Dermis microvascular lymphatic vessel endothelial cell (primary cell): ENCODE data around the gene POLR3K. TPM values are rescaled to one million over a fixed set of nuclear protein-coding genes. Genes with fewer than 3 reads are reported as not detected.

Source experiments
- DNase-seq, 2 donors: peaks; one replicate each; pipeline versions ENCODE4 v3.0.0 to v3.0.0-alpha.2; 2010; ENCODE audit warnings: low read depth in 2 of 2
- total RNA-seq: library from RNA; depleted of rRNA; stranded (reverse); fragments of >200 nt; gene quantifications from 2 replicates; pipeline ENCODE4 v1.2.1, GENCODE V29; 2014

Gene POLR3K
- total RNA-seq, 1 donor from 2014 or later, result 4.9 TPM

DNA sequence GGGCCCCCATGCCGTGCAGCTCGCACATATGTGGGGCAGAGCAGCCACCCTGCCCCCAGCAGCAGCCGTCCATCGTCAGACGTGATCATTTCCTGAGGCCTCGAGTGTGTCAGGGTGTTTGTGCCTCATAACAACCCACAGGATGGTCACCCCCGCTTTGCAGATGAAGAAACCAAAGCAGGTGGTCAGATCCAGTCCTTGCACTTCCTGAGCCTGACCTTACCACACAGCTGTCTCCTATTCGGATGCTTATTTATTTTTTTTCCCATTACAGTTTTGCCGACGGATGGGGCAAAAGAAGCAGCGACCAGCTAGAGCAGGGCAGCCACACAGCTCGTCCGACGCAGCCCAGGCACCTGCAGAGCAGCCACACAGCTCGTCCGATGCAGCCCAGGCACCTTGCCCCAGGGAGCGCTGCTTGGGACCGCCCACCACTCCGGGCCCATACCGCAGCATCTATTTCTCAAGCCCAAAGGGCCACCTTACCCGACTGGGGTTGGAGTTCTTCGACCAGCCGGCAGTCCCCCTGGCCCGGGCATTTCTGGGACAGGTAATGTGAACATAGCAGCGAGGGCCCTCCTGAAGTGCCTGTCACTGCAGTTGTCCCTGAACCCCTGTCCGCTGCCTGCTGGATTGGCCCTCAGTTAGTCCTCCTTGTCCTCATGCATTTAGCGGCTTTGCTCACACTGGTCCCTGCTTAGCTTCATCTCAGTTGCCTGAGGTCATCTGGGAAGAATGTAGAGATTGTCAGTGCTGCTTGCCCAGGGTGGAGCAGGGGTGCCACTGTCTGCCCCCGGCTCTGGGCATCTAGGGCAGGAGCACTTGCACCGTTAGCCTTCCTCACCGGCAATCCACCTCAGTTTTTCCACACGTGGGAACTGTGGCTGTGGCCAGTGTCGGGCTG lies 26.0 kb upstream of the POLR3K start:
- peak; percentile 65 to 77 for DNase-seq

GRCh38 chr16:78444-79150 lies 25.2 kb upstream of the POLR3K start:
- peak in 1 of 2 donors; percentile 53 for DNase-seq

DNA sequence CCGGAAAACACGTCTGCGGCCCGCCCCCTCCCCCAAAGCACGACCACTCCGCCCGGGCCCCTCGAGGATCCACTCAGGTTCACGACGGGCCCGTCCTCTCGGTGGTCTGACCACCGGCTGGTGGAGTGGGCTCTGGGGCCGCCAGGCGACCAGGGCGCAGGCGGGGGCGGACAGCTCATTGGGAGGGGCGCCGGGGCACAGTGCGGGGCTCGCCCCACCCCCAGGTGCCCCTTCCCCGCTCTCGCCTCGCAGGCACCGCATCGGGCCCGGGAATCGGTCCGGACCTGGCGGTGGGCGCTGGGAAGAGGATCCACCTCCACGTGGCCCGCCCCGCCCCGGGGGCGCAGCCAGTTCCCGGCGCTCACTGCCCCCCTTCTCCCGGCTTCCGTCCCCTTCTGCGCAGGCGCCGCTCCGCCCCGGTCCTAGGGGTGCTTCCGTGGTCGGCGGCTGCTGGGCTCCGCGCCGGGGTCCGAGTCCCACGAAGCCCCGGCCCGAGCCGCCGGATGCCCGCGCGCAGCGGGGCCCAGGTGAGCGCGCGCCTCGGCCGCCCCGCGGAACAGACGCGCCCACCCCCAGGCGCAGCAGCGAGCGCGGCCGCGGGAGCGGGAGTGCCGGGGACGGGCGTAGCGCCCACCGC lies 24.5 kb upstream of the POLR3K start, which contains the start of gene MPG:
TSS of gene MPG (plus strand) at position 419 of the 637 bp plus-strand sequence. CDS start at position 504, 85 bp downstream.
- peak in 1 of 2 donors; percentile 86 for DNase-seq

DNA sequence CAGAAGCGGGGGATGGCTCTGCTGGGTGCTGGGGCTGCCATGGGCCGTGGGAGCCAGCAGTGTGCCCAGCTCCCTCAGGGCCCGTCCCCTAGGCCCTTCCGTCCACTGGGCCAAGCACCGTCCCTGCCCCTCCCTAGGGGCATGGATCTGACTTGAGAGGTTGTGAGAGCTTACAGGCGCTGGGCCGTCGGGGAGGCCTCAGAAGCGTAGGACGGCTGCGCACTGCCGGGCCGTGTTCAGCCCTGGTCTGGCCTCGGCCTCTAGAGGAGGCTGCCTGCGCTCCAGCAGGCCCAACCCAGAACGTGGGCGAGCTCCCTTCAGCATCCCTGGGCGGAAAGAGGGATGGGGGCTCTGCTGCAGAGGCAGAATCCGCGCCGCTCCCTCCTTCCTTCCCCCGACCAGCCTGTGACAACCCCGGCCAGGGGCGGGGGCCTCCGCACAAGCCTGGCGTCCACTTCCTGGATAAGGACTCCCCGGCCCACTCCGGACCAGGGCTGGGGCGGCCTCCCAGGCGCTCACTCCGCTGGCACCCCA lies 23.9 kb upstream of the POLR3K start:
- DNase-seq, result peak in 1 of 2 donors; percentile 67

DNA sequence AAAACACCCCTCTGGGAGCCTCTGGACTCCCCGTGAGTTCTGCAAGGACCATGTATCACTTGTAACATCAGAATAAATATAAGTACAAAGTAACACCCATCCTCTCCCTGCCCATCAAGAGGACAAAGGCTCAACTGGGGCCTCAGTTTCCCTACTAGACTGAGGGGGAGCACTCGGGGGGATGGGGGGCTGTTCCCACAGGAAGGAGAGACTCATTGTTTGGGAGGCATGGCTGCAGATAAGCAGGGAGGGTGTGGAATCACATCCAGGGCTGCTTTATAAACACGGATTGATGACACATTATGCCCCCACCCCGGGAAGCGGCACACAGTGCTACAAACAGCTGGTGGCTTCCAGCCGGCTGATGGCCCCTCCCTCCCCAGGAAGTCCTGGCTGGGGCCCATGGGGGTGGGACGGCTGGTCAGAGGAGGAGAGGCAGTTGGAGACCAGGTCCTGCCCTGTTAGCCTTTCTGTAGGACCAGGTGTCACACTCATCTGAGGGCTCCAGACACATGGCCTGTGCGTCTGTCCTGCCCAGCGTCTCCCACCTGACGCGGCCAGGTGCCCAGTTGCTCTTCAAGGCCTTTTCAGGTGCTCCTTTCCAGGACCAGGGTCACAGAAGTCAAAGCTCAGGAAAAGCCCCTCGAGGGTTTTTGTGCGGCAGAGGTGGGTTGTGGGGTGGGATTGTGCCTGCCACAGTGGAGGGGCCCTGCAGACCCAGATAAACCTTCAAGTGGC lies 23.3 kb upstream of the POLR3K start:
- peak; percentile 58 to 90 for DNase-seq

GRCh38 chr16:75580-76501 lies 22.4 kb upstream of the POLR3K start:
- DNase-seq, result peak in 1 of 2 donors; percentile 68

GRCh38 chr16:74747-75334 lies 21.4 kb upstream of the POLR3K start:
- DNase-seq, result no peak

DNA sequence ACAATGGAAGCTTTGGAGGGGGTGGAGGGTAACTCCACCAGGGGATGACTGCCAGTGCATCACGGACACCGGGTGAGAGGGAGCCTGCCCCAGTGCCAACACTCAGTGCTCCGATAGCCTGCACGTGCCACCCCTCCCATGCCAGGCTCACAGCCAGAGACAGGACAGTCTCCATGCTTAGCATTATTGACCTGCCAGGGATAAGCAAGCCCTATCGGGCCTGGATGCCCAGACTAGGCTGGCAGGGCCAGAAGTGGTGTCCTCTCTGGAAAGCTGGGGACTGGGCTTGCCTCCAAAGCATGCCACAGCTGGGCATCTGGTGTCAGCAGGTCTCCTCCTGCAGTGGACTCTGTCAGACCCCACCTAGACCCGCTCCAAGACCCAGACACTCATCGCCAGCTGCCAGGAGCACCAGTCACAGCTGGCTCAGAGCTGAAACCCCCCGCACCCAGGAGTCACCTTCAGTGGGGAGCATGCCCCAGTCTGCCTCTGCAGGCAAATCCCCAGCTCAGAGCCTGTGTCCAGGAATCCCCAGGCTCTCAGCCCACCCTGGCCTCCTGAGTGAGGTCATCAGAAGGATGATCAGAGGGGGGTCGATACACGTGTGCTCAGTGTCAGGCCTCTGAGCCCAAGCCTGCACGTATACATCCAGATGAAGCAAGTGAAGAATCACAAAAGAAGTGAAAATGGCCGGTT lies 20.8 kb upstream of the POLR3K start:
- no peak for DNase-seq

DNA sequence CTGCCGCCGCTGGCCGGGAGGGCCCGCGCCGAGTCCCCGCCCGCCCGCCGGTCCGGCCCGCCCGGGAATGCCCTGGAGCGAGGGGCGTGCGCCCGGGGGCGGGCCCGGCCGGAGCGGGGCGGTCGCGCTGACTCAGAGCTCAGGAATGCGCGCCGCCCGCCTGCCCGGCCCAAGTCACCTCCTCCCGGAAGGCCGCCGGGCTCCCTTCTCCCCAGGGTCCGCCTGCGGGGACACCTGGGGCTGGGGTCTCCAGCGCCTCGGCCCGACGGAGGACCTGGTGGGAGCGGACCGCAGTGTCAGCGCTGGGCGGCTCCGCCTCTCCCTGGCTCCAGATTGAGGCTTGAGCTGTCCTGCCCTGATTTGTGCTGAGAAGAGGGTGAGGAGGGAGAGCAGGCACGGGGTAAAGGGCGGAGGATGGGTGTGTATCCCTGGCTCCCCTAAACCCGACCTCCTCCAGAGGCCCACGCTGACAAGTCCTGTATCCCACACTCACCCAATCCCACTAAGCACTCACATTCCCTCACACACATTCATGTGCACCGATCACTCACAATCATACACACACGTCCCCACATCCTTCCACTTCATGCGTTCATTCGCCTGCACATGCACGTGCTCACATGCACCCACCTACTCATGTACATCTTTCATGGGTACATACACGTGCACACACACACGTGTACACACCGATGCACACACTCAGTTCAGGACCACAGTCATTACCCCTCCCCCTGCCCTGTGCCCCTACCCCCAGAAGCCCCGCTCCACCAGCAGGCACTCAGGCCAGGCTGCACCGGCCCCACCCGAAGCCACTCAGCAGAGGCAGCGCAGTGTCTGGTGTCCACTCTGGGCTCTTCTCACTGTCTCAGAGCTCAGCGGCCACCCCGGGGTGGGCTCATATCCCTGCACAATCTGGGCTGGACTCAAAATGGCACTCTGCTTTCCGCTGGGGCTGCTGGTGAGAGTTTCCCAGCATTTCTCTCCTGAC lies 19.4 kb upstream of the POLR3K start, which contains the start of gene RHBDF1:
TSS of gene RHBDF1 (minus strand) at position 71 of the 988 bp plus-strand sequence. CDS start 7,616 bp downstream, outside the sequence.
- peak in 1 of 2 donors; percentile 73 for DNase-seq

DNA sequence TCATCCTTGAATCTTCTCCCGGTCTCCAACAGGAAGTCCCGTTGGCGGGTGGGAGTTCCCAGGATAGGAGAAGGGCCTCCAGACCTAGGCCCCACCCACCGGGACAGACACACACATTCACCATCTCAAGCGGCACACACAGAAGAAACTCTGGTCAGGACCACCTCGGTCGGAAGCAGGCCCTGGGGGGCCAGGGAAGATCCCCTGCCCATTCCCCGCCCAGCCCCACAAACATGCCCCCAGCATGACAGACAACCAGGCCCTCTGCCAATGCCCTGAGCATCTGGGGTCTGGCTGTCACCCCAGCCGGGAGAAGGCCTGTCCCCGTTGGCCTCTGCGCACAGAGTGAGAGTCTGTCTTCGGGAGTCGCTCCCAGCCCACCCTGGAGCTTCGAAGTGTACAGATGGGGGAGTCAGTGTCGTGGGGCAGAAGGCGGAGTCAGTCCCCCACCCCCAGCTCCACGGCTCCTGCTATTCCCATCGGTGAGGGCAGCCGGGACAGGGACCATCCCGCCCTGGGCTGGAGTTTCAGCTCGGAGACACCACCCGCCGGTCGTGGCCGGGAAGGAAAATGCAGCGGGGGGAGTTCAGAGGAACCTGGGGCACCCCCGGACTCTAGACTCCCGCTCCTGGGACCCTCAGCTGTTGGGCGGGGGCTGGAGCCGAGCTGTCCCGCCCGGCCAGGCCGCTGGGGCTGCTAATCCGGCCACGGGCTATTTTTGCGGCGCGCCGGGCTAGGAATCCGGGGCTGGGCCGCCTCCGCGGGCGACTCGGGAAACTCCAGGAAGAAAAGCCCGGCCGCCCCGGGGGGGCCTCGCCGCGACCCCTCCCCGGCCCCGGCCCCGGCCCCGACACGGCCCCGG lies 18.4 kb upstream of the POLR3K start:
- DNase-seq, result peak in 1 of 2 donors; percentile 61

- DNase-seq, result no peak
Observed at GRCh38 chr16:71210-71539, 17.8 kb upstream of the POLR3K start.

- DNase-seq, result no peak
Observed at GRCh38 chr16:69181-69580, 15.8 kb upstream of the POLR3K start.

GRCh38 chr16:67884-68789 lies 14.7 kb upstream of the POLR3K start:
- no peak for DNase-seq

GRCh38 chr16:67183-67791 lies 13.9 kb upstream of the POLR3K start:
- no peak for DNase-seq
